IgD-negative memory B cell (primary cell): ENCODE results near the gene RGS21. TPM values are rescaled to one million over a fixed set of nuclear protein-coding genes. Genes with fewer than 3 reads are reported as not detected.

Experiments
- H3K27ac Mint-ChIP-seq, 3 donors: one replicate each; pipeline ENCODE4 v1.8.0; 2020 to 2022; ENCODE audit warnings: mild to moderate bottlenecking in 3 of 3, mixed read lengths in 3 of 3, moderate library complexity in 1 of 3
- H3K27me3 Mint-ChIP-seq: one replicate; pipeline ENCODE4 v1.8.0; 2021; ENCODE audit warnings: mixed read lengths
- H3K36me3 Mint-ChIP-seq: one replicate; pipeline ENCODE4 v1.8.0; 2020; ENCODE audit warnings: mild to moderate bottlenecking, mixed read lengths
- H3K4me1 Mint-ChIP-seq, 3 donors: one replicate each; pipeline ENCODE4 v1.8.0; 2020 to 2022; ENCODE audit warnings: mixed read lengths in 3 of 3, mild to moderate bottlenecking in 1 of 3
- H3K4me3 Mint-ChIP-seq, 4 donors: one replicate each; pipeline ENCODE4 v1.8.0; 2020 to 2022; ENCODE audit warnings: mild to moderate bottlenecking in 4 of 4, mixed read lengths in 4 of 4, moderate library complexity in 3 of 4
- H3K9me3 Mint-ChIP-seq, 3 donors: one replicate each; pipeline ENCODE4 v1.8.0; 2020 to 2021; ENCODE audit warnings: mixed read lengths in 3 of 3, mild to moderate bottlenecking in 1 of 3
- polyA plus RNA-seq: library from polyadenylated mRNA; unstranded; fragments of 300-500 nt; fragmentation: Illumina TruSeq; gene quantifications from one replicate; pipeline ENCODE4 v1.2.3, GENCODE V29; 2021

Gene RGS21
- polyA plus RNA-seq, 1 donor from 2014 or later, result not detected

DNA sequence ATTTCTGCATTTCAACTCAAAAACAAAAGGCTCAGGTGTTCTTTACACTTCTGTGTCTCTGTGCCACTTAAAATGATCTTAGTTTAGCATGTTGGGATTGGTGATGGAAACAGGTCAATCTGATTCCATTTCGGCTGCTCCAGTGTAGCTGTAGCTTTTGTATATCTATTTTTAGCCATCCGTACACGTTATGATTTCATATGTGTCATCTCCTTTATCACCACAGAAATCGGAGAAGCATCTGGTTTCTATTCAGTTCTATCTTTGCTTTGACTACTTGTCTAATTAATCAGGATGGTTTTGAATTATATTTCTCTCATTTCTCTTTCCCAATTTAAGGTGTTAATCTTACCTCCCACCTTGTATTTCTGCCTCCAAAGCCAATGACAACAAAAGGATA lies 41.1 kb downstream of the RGS21 start:
- no peak overlapping the region for H3K27ac Mint-ChIP-seq
- no peaks in the 10 kb centered on the region for H3K27me3 Mint-ChIP-seq
- no peaks in the 10 kb centered on the region for H3K36me3 Mint-ChIP-seq
- H3K4me1 Mint-ChIP-seq, result no peaks in the 10 kb centered on the region
- H3K9me3 Mint-ChIP-seq, result peaks cover 0 to 2% (median 0%) of the 10 kb centered on the region in 3 donors
- no peak overlapping the region for H3K4me3 Mint-ChIP-seq

DNA sequence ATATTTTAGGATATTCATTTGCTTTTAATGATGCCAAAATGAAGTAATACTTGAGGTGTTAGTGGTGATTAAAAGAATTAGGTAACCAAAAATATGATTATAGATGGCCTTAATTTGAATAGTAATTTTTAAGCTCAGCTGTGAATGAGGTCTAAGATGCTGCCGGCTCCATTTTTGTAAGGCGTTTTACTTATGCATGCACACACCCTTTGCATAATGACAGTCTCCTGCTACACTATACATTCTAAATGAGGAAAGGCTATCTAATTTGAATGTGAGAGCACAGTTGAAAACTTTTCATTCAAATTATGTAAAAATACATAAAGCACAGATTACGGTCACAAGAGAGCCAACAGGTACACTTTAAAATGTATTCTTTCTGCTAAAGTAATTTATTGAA lies 41.6 kb downstream of the RGS21 start:
- no peak overlapping the region for H3K4me3 Mint-ChIP-seq
- no peak overlapping the region for H3K27ac Mint-ChIP-seq

DNA sequence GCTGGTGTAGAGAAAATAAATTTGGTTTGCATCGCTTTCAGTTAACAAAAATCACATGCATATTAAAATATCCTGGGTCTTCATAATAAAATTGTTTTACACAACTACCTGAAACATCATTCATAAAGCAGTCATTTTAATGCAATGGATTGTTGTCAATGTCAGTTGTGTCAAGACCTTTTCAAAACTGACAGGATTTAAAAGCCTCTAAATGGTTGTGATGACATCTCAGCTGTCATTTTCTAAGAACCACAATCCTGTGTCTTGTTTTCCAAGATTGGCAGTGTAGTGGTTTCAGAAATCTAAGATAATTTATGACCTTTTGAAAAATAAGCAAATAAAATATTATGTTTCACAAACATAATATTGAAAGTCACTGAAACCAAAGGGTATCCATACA lies 42.0 kb downstream of the RGS21 start:
- no peak overlapping the region for H3K27ac Mint-ChIP-seq
- H3K4me1 Mint-ChIP-seq, result no peaks in the 10 kb centered on the region
- no peaks in the 10 kb centered on the region for H3K27me3 Mint-ChIP-seq

More for the DNA sequence above, 41.6 kb downstream of the RGS21 start:
- H3K36me3 Mint-ChIP-seq, result no peaks in the 10 kb centered on the region
- H3K9me3 Mint-ChIP-seq, result peaks cover 0 to 2% (median 0%) of the 10 kb centered on the region in 3 donors
- no peaks in the 10 kb centered on the region for H3K4me1 Mint-ChIP-seq
- no peaks in the 10 kb centered on the region for H3K27me3 Mint-ChIP-seq

DNA sequence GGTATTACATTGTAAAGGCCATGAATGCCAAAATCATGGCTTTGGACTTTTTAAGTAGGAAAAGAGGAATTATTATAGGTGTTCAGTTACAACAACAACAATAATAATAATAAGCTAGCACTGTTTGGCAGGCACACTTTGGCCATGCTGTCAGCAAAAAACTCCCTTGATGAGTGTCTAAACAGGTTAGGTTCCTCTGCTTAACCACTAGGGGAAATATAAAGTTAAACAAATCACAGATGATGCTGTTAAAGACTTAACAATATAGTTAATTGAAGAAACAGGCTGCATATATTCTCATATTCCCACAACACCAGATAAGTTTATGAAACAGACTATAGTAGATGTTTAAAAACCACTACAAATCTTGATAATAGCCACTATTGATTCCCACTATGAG lies 46.4 kb downstream of the RGS21 start:
- no peak overlapping the region for H3K27ac Mint-ChIP-seq
- no peaks in the 10 kb centered on the region for H3K4me1 Mint-ChIP-seq
- H3K9me3 Mint-ChIP-seq, result no peaks in the 10 kb centered on the region
- no peaks in the 10 kb centered on the region for H3K36me3 Mint-ChIP-seq
- H3K4me3 Mint-ChIP-seq, result no peak overlapping the region
- no peaks in the 10 kb centered on the region for H3K27me3 Mint-ChIP-seq

More for the DNA sequence above, 42.0 kb downstream of the RGS21 start:
- Mint-ChIP-seq H3K4me3 (no peak overlapping the region), H3K9me3 (peaks cover 0 to 2% (median 0%) of the 10 kb centered on the region in 3 donors), H3K36me3 (no peaks in the 10 kb centered on the region)

DNA sequence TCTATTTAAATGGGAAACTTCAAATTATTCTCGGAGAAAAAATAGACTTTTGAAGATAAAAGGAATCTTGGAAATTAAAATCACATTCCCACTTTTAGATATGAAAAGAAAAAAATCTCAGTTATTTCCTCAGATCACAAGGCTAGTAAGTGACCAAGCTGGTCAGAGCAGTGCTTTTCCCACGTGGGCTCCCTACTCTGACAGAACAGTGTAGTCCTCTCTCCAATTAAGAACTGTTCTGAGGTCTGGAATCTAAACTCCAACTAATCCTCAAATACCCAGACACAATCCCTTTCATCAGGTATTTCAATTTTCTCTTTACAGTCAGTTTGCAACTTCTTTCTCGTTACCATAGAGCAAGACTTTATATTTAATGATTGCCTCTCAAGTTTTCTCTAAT lies 50.6 kb downstream of the RGS21 start:
- no peaks in the 10 kb centered on the region for H3K36me3 Mint-ChIP-seq
- H3K9me3 Mint-ChIP-seq, result no peaks in the 10 kb centered on the region
- H3K27ac Mint-ChIP-seq, result no peak overlapping the region
- no peaks in the 10 kb centered on the region for H3K4me1 Mint-ChIP-seq
- H3K4me3 Mint-ChIP-seq, result no peak overlapping the region
- no peaks in the 10 kb centered on the region for H3K27me3 Mint-ChIP-seq

DNA sequence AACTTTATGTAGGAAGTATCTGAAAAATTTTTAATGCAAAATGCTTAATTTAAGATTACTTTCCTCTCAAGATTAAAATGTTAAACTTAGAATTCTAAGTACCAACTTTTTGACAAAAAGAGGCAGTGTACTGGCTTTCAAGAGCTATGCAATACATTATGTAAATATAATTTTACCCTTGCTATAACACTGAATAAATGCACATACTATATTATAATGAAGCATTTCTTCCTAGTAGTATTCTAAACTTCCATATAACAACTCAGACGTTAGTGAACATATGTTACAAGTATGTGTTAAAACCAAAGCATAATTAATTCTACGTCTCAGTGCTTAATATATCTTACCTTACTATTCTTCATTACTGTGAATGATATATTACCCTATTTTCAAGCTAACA lies 58.5 kb downstream of the RGS21 start:
- Mint-ChIP-seq H3K27ac (no peak overlapping the region), H3K4me3 (no peak overlapping the region), H3K4me1 (no peaks in the 10 kb centered on the region), H3K36me3 (no peaks in the 10 kb centered on the region), H3K9me3 (no peaks in the 10 kb centered on the region), H3K27me3 (no peaks in the 10 kb centered on the region)

GRCh38 chr1:192376374-192376773 lies 59.6 kb downstream of the RGS21 start:
- Mint-ChIP-seq H3K9me3 (no peaks in the 10 kb centered on the region), H3K4me3 (no peak overlapping the region), H3K36me3 (no peaks in the 10 kb centered on the region), H3K27me3 (no peaks in the 10 kb centered on the region), H3K4me1 (no peaks in the 10 kb centered on the region), H3K27ac (no peak overlapping the region)

DNA sequence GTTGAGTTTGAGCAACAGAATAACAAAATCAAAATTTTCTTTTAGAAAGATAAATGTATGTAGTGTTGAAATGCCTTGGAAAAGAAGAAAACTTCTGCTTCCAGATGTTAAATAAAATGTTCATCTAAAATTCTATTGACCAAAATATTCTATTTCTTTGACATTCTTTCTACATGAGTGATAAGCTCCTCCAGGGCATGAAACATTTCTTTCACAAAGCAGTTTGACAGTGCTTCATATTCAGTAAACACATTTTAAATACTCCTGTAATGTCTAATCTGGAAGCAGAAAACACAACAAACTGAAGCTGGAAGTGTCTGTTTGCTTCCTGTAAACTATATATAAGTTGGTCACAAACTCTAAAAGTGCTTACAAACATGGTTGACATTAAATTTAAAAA lies 61.5 kb downstream of the RGS21 start:
- H3K27ac Mint-ChIP-seq, result no peak overlapping the region
- no peak overlapping the region for H3K4me3 Mint-ChIP-seq
- peaks cover 0 to under 1% (median 0%) of the 10 kb centered on the region in 3 donors for H3K9me3 Mint-ChIP-seq
- no peaks in the 10 kb centered on the region for H3K27me3 Mint-ChIP-seq
- H3K4me1 Mint-ChIP-seq, result no peaks in the 10 kb centered on the region
- no peaks in the 10 kb centered on the region for H3K36me3 Mint-ChIP-seq

DNA sequence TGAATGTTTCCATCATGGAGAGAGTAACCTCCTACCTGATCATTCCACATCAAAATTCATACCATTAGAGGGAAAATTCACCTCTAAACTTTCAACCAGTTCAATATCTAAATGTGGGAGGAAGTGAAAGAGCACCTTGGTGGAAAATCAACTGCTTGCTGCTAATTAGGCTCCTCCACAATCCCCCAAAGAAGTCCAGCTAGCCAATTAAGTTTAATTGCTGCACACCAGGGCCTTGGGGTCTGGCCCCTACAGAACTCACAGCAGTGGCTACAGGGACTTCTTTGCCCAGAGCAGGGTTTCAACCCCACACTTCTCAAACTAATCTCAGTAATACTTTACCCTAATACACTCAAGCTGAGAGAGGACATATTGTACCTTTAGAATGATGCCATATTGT lies 62.1 kb downstream of the RGS21 start:
- Mint-ChIP-seq H3K4me1 (no peaks in the 10 kb centered on the region), H3K4me3 (no peak overlapping the region), H3K27me3 (no peaks in the 10 kb centered on the region), H3K36me3 (no peaks in the 10 kb centered on the region), H3K9me3 (peaks cover 0 to 2% (median 0%) of the 10 kb centered on the region in 3 donors), H3K27ac (no peak overlapping the region)

DNA sequence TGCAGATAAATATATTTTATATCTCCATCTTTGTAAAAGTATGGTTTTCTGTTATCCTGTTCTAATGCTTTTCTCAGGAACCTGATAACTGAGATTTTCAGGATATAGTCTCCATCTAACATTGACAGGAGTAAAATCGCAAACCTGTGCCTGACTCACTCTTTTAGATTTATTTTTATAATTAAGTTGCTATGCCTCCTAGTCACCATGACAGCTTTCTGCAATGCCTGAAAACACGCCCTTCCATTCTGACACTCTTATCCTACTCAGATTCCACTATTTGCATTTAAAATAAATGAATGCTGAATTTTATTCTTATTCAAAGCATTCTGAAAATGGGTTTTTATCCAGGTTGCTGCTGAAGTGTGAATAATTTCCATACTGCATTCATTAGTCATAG lies 62.8 kb downstream of the RGS21 start:
- Mint-ChIP-seq H3K36me3 (no peaks in the 10 kb centered on the region), H3K27me3 (no peaks in the 10 kb centered on the region), H3K9me3 (peaks cover 0 to 2% (median 0%) of the 10 kb centered on the region in 3 donors), H3K27ac (no peak overlapping the region), H3K4me1 (no peaks in the 10 kb centered on the region), H3K4me3 (no peak overlapping the region)

- no peaks in the 10 kb centered on the region for H3K36me3 Mint-ChIP-seq
- H3K4me1 Mint-ChIP-seq, result no peaks in the 10 kb centered on the region
- H3K9me3 Mint-ChIP-seq, result peaks cover 0 to 2% (median 0%) of the 10 kb centered on the region in 3 donors
Measured at GRCh38 chr1:192382758-192383157, 66.0 kb downstream of the RGS21 start.

GRCh38 chr1:192386051-192386650 lies 69.4 kb downstream of the RGS21 start:
- H3K4me3 Mint-ChIP-seq, result no peak overlapping the region
- no peaks in the 10 kb centered on the region for H3K36me3 Mint-ChIP-seq
- no peaks in the 10 kb centered on the region for H3K4me1 Mint-ChIP-seq
- H3K9me3 Mint-ChIP-seq, result peaks cover 0 to 2% (median 0%) of the 10 kb centered on the region in 3 donors
- no peaks in the 10 kb centered on the region for H3K27me3 Mint-ChIP-seq
- H3K27ac Mint-ChIP-seq, result no peak overlapping the region

More at GRCh38 chr1:192382758-192383157, 66.0 kb downstream of the RGS21 start:
- H3K4me3 Mint-ChIP-seq, result no peak overlapping the region
- no peaks in the 10 kb centered on the region for H3K27me3 Mint-ChIP-seq
- no peak overlapping the region for H3K27ac Mint-ChIP-seq

DNA sequence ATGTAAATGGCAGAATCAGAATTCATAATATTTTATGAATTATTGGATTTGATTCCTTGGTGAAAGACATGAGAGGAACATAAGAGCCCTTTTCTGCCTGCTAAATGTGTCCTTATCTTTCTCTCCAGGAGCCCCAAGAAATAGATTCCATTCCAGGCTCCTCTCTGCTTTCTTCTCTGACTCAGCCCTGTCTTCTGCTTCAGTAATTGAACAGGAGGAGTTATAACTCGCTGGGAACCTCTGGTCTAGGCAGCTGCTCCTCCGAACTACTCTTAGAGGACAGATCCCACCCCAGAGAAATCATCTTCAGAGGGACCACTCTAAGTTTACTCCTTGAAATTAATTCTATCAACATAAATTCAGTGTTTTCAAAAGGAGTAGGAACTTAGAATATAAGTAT lies 78.4 kb downstream of the RGS21 start:
- Mint-ChIP-seq H3K9me3 (peaks cover 0 to 4% (median 2%) of the 10 kb centered on the region in 3 donors), H3K27ac (no peak overlapping the region), H3K27me3 (no peaks in the 10 kb centered on the region), H3K4me1 (no peaks in the 10 kb centered on the region), H3K4me3 (no peak overlapping the region), H3K36me3 (no peaks in the 10 kb centered on the region)

- Mint-ChIP-seq H3K4me3 (no peak overlapping the region), H3K27ac (no peak overlapping the region), H3K9me3 (peaks cover 0 to 4% (median 2%) of the 10 kb centered on the region in 3 donors), H3K4me1 (no peaks in the 10 kb centered on the region), H3K27me3 (no peaks in the 10 kb centered on the region), H3K36me3 (no peaks in the 10 kb centered on the region)
Measured at GRCh38 chr1:192395895-192396294, 79.1 kb downstream of the RGS21 start.

DNA sequence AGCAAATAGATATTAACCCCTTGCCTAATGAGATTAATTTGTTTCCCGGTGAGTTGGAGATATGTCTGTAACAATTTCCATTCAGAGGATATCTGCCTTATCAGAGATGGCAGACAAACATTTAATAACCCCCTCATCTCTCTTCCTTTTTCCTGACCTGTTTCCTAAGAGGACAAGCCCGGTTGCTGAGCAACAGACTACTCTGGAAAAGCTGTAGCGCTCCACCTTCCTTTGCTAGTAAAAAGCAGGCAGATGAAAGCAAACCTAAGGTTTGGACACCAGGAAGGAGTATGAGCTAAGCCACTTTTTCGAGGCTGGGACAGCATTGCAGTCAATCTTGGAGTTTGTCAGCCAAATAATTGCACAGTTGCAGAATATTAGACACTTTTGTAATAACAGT lies 82.4 kb downstream of the RGS21 start:
- Mint-ChIP-seq H3K27ac (no peak overlapping the region), H3K4me3 (no peak overlapping the region), H3K27me3 (peaks cover 1% of the 10 kb centered on the region), H3K36me3 (no peaks in the 10 kb centered on the region), H3K4me1 (no peaks in the 10 kb centered on the region), H3K9me3 (no peaks in the 10 kb centered on the region)

DNA sequence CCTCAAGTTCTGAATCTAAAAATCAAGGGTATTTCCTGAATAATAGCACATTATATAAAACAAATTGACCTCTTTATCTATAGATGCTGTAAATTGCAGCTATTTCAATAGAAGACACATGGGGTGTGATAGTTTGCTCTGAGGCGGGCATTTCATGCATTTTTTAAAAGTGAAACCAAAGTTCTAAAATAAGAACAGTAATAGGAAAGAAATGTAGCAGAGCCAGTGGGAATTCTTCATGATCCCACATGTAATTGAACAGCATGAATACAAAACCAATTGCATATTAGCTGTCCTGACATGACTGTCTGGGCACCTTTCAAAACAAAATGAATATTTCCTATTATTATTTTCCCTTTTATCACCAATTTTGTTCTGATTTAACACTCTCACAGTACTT lies 85.0 kb downstream of the RGS21 start:
- Mint-ChIP-seq H3K27me3 (peaks cover 1% of the 10 kb centered on the region), H3K4me3 (no peak overlapping the region), H3K9me3 (no peaks in the 10 kb centered on the region), H3K36me3 (no peaks in the 10 kb centered on the region), H3K27ac (no peak overlapping the region), H3K4me1 (no peaks in the 10 kb centered on the region)
